Activated naive CD8-positive, alpha-beta T cell (primary cell): ENCODE results near the gene CPA5.

Experiments used
- H3K27ac Mint-ChIP-seq: one replicate; pipeline ENCODE4 v1.8.0; 2021; ENCODE audit warnings: mixed read lengths
- H3K27me3 Mint-ChIP-seq: one replicate; pipeline ENCODE4 v1.8.0; 2021; ENCODE audit warnings: mixed read lengths
- H3K36me3 Mint-ChIP-seq: one replicate; pipeline ENCODE4 v1.8.0; 2021; ENCODE audit warnings: mixed read lengths
- H3K4me1 Mint-ChIP-seq: one replicate; pipeline ENCODE4 v1.8.0; 2021; ENCODE audit warnings: low read depth, mixed read lengths
- H3K4me3 Mint-ChIP-seq: one replicate; pipeline ENCODE4 v1.8.0; 2021; ENCODE audit warnings: mild to moderate bottlenecking, mixed read lengths
- H3K9me3 Mint-ChIP-seq: one replicate; pipeline ENCODE4 v1.8.0; 2021; ENCODE audit warnings: low read depth, mixed read lengths

CPA5 gene

DNA sequence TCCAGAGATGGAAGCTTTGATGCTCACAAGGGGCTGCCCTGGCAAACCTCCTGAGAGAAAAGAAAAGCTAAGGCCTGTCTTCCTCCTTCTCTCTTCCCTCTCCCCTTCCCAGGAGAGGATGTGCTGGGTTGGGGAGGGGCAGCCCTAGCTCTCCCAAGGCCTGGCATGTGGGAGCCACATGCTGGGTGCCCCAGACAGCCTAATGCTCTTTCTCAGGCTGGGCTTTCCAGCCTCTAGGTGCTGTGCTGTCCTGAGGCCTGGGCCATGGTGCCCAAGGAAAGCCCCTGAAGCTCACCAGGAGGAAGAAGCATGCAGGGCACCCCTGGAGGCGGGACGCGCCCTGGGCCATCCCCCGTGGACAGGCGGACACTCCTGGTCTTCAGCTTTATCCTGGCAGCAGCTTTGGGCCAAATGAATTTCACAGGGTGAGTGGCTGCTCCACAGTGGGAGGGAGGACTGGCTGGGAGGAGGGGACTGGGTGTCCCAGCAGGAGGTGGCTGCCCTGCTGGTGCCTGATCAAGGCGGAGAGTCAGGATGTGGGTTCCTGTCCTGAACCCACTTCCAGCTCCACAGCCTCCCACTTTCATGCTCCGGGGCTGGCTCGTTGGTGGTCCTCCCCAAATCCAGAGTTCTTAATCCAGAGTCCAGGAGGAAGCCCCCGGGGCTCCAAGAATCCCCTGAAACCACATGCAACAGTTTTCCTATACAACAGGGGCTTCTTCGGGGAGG lies 1.7 kb downstream of the CPA5 start:
- Mint-ChIP-seq H3K4me1 (peaks cover 7% of the 10 kb centered on the region), H3K4me3 (no peak overlapping the region), H3K27ac (no peak overlapping the region), H3K9me3 (no peaks in the 10 kb centered on the region), H3K27me3 (no peaks in the 10 kb centered on the region), H3K36me3 (no peaks in the 10 kb centered on the region)

GRCh38 chr7:130346941-130347340 lies 2.3 kb downstream of the CPA5 start:
- Mint-ChIP-seq H3K27me3 (no peaks in the 10 kb centered on the region), H3K9me3 (no peaks in the 10 kb centered on the region), H3K36me3 (no peaks in the 10 kb centered on the region), H3K4me3 (no peak overlapping the region), H3K4me1 (peaks cover 8% of the 10 kb centered on the region), H3K27ac (no peak overlapping the region)

DNA sequence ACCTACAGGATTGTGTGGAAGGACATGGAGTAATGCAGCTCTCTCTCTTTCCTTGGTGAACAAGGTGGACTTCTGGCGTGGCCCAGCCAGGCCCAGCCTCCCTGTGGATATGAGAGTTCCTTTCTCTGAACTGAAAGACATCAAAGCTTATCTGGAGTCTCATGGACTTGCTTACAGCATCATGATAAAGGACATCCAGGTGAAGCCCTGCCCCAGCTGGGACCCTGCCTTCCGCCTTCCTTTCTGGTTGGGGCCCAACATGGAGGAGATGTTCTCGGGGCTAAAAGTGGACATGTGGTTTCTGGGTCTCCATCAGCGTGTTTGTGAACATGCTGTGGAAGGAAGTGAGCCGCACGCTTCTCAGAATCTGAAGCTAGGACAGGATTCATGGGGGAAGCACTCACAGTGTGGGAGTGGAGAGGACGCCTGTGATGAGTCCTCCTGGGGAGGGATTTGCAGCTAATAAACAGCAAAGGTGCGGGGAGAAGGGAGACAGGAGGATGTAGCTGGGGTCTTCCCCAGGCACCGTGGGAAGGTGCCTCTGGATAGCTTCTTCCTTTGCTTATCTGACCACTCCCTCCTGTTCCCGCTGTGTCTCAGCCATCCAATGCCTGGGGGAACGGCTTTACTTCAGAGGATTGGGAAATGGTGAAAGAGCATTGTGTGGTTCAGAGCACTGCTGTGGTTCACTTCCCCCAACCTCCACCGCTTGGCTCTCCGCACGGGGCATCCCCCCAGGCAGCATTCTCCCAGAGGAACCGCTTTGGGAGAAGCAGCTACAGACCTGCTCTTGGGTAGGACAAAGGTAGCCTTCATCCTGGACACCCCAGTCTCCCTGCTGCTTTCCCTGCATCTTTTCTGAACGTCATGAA lies 5.5 kb downstream of the CPA5 start:
- no peaks in the 10 kb centered on the region for H3K9me3 Mint-ChIP-seq
- no peak overlapping the region for H3K4me3 Mint-ChIP-seq
- H3K36me3 Mint-ChIP-seq = no peaks in the 10 kb centered on the region
- no peak overlapping the region for H3K27ac Mint-ChIP-seq
- no peaks in the 10 kb centered on the region for H3K27me3 Mint-ChIP-seq
- H3K4me1 Mint-ChIP-seq = peaks cover 8% of the 10 kb centered on the region

DNA sequence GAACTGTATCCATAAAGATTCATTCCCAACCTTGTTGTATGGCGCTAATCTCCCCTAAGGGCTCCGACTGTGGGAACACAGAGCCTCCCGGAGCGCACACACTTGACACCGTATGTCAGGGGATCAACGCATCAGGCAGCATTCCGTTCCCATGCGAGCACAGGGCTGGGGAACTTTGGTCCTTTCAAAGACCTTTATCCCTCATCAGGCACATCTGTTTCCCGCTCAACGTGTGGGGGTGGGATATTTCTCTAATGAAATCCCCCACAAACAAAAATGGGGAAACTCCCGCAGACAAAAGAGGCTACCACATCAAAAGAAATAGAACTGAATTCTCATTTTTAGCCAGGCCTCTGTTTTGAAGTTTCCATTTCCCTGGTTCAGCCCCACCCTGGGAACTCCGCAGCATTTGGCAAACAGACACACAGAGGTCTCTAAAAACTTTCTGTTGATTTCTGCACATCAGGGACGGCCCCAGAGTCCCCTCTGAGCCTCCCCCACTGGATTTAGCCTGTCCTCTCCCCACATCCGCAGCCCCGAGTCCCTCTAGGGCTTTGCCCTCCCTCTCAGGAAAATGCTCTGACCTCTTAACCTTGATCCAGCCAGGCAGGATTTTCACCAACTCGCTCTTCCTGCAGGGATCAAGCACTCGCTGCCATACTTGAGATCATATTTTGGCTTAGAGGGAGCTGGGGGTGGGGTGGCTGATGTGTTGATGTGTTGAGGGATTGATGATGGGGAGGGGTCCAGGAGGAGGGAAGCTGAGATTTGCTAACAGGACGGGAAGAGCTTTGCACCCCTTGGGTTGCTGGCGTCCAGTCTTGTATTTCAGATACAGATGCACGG lies 6.6 kb downstream of the CPA5 start:
- H3K4me1 Mint-ChIP-seq = peaks cover 8% of the 10 kb centered on the region
- no peak overlapping the region for H3K27ac Mint-ChIP-seq
- H3K9me3 Mint-ChIP-seq = no peaks in the 10 kb centered on the region
- no peaks in the 10 kb centered on the region for H3K36me3 Mint-ChIP-seq
- H3K27me3 Mint-ChIP-seq = no peaks in the 10 kb centered on the region
- no peak overlapping the region for H3K4me3 Mint-ChIP-seq

DNA sequence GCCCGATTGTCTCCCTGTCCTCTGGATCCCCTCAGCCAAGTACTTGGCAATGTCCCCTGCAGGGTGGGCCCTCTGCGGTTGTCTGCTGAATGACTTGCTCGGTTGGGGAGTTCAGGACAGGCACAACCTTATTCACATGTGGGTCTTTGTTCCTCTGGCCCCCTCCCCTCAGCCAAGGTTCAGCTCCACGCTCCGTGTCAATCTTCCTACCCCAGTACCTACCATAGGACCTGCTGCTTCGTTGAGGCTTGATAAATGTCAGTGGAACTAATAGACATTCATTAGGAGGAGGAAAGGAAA lies 7.1 kb downstream of the CPA5 start:
- Mint-ChIP-seq H3K27me3 (no peaks in the 10 kb centered on the region), H3K27ac (no peak overlapping the region), H3K4me3 (no peak overlapping the region), H3K9me3 (no peaks in the 10 kb centered on the region), H3K36me3 (no peaks in the 10 kb centered on the region), H3K4me1 (peaks cover 8% of the 10 kb centered on the region)

DNA sequence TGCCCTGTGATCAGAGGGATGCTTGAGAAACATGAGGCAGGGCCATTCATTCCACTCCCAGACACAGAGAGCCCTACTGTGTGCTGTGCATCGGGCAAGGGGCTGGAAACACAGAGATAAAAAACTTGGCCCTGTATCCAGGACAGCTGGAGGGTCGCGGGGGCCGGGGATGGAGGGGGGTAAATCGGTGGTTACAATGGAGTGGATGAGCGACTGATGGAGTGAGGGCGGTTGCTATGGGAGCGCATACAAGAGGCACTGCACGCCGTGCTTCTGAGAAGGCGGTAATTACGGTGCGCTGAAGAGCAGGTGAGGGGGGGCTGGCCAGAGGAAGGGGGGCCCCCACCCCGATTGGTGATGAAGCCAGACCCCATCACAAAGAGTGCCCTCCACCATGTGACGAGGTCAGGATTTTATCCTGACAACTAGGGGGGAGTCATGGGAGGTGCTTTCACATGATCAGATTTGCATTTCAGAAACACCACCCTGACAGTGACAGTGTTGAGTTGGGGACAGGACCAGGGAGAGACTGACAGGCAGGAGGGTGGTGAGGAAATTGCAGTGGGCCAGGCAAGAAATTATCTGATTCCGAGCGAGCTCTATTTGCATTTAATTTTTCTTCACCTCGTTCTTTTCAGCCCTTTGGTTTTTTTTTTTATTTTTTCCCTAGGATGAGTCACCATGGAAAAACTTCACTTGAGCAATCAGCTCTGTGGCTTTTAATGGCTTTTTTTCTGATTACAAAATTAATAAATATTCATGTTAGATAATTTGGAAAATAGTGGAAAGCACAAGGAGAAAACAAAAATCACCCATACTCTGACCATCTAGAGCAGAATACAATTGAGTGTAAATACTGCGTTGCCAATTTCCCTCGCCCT lies 7.8 kb downstream of the CPA5 start:
- Mint-ChIP-seq H3K27me3 (no peaks in the 10 kb centered on the region), H3K9me3 (no peaks in the 10 kb centered on the region), H3K27ac (no peak overlapping the region), H3K36me3 (no peaks in the 10 kb centered on the region), H3K4me3 (no peak overlapping the region), H3K4me1 (peaks cover 8% of the 10 kb centered on the region)

- no peaks in the 10 kb centered on the region for H3K27me3 Mint-ChIP-seq
- no peak overlapping the region for H3K27ac Mint-ChIP-seq
- no peaks in the 10 kb centered on the region for H3K36me3 Mint-ChIP-seq
- H3K4me3 Mint-ChIP-seq = no peak overlapping the region
- peaks cover 8% of the 10 kb centered on the region for H3K4me1 Mint-ChIP-seq
- no peaks in the 10 kb centered on the region for H3K9me3 Mint-ChIP-seq
Measured at GRCh38 chr7:130353196-130353595, 8.6 kb downstream of the CPA5 start.

GRCh38 chr7:130356121-130356875 lies 11.7 kb downstream of the CPA5 start:
- Mint-ChIP-seq H3K9me3 (peaks cover 4% of the 10 kb centered on the region), H3K4me3 (no peak overlapping the region), H3K36me3 (peaks cover 9% of the 10 kb centered on the region), H3K27me3 (no peaks in the 10 kb centered on the region), H3K27ac (no peak overlapping the region), H3K4me1 (peaks cover 2% of the 10 kb centered on the region)

- peaks cover 4% of the 10 kb centered on the region for H3K9me3 Mint-ChIP-seq
- H3K4me1 Mint-ChIP-seq = no peaks in the 10 kb centered on the region
- no peaks in the 10 kb centered on the region for H3K27me3 Mint-ChIP-seq
- no peak overlapping the region for H3K27ac Mint-ChIP-seq
- peaks cover 9% of the 10 kb centered on the region for H3K36me3 Mint-ChIP-seq
- H3K4me3 Mint-ChIP-seq = no peak overlapping the region
Measured at GRCh38 chr7:130356876-130357611, 12.4 kb downstream of the CPA5 start.

DNA sequence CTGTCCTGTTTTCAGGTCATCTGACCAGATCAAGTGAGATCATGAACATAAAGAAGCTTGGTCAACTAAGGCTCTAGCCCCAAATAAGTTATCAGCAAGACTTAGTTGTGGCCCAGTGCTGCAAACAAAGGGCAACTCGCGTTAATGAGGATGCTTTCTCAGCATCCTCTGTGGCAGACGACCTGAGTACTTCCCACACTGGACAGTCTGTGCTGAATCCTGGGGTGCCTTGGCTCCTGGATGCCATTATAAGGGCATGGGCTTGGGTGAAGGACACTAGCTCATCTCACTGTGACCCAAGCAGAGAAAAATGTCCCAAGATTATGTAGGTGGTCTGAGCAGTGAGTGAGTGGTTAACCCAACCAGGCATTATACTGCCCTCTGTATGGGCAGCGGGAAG lies 13.9 kb downstream of the CPA5 start:
- Mint-ChIP-seq H3K4me1 (peaks cover 3% of the 10 kb centered on the region), H3K27me3 (no peaks in the 10 kb centered on the region), H3K4me3 (no peak overlapping the region), H3K36me3 (peaks cover 9% of the 10 kb centered on the region), H3K9me3 (peaks cover 4% of the 10 kb centered on the region), H3K27ac (no peak overlapping the region)

DNA sequence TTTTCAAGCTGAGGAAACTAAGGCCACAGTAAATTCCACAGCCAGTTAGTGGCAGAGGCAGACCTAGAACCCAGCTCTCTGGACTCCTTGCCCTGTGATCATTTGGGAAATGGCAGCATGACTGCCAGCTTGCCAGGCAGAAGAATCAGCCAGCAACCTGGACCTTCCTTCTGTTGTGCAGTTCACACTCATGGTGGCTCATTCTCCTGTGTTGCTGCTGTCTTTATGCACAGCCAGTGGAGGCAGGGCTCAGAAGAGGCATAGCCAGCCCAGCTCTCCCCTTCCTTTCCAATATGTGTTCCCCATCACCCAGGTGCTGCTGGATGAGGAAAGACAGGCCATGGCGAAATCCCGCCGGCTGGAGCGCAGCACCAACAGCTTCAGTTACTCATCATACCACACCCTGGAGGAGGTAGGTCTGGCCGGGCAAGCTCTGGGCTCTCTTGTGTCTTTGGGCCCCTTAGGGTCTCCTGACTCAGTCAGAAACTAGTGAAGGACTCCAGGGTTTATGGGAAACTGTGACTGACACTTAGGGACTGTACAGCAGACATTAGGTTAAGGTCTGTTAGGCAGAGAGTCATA lies 14.8 kb downstream of the CPA5 start:
- no peaks in the 10 kb centered on the region for H3K27me3 Mint-ChIP-seq
- H3K36me3 Mint-ChIP-seq = peaks cover 9% of the 10 kb centered on the region
- no peak overlapping the region for H3K27ac Mint-ChIP-seq
- no peak overlapping the region for H3K4me3 Mint-ChIP-seq
- peaks cover 4% of the 10 kb centered on the region for H3K9me3 Mint-ChIP-seq
- peaks cover 3% of the 10 kb centered on the region for H3K4me1 Mint-ChIP-seq

- Mint-ChIP-seq H3K27ac (no peak overlapping the region), H3K4me1 (peaks cover 8% of the 10 kb centered on the region), H3K36me3 (peaks cover 9% of the 10 kb centered on the region), H3K4me3 (no peak overlapping the region), H3K9me3 (peaks cover 4% of the 10 kb centered on the region), H3K27me3 (no peaks in the 10 kb centered on the region)
Measured at GRCh38 chr7:130360518-130360917, 15.9 kb downstream of the CPA5 start.

GRCh38 chr7:130361681-130362080 lies 17.1 kb downstream of the CPA5 start:
- Mint-ChIP-seq H3K27me3 (no peaks in the 10 kb centered on the region), H3K4me3 (no peak overlapping the region), H3K36me3 (peaks cover 9% of the 10 kb centered on the region), H3K9me3 (peaks cover 4% of the 10 kb centered on the region), H3K4me1 (peaks cover 18% of the 10 kb centered on the region), H3K27ac (no peak overlapping the region)
